HG02571 (cell line): ENCODE measurements around the gene CAPN15.
"Not testable (repeated sequence)": the region's sequence is repeated elsewhere in the genome, so short reads cannot be mapped to it uniquely, and the experiment has no call there.

Source experiments
- ATAC-seq: cut with Tn5 transposase; IDR thresholded peaks from one replicate; pipeline ENCODE4 v1.9.1; 2021; ENCODE audit warnings: mild to moderate bottlenecking, moderate library complexity; ENCODE audit not compliant: unreplicated experiment

CAPN15 gene

DNA sequence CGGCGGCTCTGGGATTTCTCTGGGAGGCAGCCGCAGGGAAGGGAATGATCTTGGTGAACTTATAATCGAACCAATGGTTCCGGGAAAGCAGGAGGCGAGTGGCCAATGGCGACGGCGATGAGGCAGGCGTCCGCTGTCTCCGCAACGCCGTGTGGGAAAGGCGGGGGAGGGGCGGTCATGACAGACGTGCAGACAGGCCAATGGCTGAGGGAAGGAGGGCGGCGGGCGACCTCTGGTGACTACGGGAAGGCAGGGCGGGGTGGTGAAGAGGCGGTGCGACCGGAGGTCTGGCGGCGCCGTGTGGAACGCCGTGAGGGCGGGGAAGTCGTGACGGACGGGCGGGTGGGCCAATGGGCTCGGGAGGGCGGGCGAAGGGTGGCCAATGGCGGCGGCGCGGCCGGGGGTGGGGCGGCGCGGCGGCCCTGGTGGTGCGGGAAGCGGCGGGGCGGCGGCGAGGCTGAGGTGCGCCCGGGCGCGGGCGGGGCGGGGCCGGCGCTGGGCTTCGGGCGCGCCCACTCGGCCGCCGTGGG lies 62.2 kb downstream of the CAPN15 start, which contains the start of gene RAB40C:
Gene RAB40C (plus strand): TSS at position 409 of the 530 bp plus-strand sequence. CDS start 226 bp downstream, outside the sequence.
- ATAC-seq, result peak; percentile 69

- ATAC-seq, result no peak
These were observed 62.8 kb downstream of the CAPN15 start for GRCh38 chr16:590188-590814.

DNA sequence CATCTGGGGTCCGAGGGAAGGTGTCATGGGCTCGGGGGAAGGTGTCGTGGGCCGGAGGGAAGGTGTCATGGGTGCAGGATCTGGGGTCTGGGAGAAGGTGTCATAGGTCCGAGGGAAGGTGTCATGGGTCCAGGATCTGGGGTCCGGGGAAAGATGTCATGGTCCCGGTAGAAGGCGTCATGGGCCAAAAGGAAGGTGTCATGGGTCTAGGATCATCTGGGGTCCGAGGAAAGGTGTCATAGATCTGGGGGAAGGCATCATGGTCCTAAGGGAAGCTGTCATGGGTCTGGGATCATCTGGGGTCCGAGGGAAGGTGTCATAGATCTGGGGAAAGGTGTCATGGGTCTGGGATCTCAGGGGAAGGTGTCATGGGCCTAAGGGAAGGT lies 63.3 kb downstream of the CAPN15 start:
- no peak for ATAC-seq

DNA sequence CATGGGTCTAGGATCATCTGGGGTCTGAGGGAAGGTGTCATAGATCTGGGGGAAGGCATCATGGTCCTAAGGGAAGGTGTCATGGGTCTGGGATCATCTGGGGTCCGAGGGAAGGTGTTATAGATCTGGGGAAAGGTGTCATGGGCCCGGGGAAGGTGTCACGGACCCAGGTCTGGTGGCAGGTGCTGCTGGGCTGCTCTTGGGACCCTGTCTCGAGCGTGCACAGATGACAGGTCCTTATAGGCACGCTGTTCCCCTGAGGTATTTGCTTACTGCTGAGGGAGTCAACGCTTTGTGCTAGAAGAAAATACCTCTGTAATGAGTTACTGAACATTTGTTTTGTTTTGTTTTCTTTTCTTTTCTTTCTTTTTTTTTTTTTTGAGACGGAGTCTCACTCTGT lies 63.7 kb downstream of the CAPN15 start:
- no peak for ATAC-seq

GRCh38 chr16:591892-592517 lies 64.5 kb downstream of the CAPN15 start:
- no peak for ATAC-seq

- ATAC-seq, result no peak
These were observed 65.2 kb downstream of the CAPN15 start for GRCh38 chr16:592518-593306.

GRCh38 chr16:593406-593805 lies 65.9 kb downstream of the CAPN15 start:
- ATAC-seq, result no peak

DNA sequence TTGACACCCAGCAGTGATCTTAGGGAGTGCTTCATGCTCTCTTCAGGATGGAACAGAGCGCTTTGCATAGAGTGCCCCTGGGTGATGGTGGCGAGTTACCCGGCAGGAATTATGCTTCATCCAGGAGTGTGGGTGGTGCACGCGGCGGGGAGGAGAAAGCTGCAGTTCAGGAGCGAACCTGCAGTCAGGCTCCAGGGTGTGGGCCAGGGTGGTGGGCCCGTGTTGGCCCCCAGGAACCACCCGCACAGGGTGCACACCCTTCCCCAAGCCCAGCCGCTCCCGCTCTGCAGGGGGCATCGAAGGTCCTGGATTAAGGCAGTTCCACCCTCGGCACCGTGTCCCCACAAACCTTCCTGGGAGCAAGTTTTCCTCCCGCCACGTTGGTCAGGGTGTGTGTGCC lies 66.3 kb downstream of the CAPN15 start:
- ATAC-seq, result no peak

DNA sequence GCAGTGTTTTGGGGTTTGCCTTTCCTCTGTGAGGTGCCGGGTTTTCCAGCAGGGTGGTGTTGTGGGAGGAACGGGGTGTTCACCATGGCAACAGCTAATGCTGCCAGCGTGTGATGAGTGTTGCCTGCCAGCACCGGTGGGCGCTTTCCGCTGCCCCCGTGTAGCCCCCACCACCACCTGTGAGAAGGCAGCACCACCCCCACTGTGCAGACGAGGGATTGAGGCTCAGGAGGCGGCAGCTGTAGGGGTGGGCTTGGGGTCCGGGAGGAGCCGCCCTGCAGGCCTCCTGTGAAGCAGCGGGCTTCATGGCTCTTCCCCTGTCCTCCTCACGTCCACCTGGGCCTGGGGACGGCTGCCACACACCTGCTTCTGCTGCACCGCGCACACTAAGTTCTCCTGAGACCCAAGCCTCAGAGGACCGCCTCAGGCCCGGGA lies 67.6 kb downstream of the CAPN15 start:
- ATAC-seq, result no peak

DNA sequence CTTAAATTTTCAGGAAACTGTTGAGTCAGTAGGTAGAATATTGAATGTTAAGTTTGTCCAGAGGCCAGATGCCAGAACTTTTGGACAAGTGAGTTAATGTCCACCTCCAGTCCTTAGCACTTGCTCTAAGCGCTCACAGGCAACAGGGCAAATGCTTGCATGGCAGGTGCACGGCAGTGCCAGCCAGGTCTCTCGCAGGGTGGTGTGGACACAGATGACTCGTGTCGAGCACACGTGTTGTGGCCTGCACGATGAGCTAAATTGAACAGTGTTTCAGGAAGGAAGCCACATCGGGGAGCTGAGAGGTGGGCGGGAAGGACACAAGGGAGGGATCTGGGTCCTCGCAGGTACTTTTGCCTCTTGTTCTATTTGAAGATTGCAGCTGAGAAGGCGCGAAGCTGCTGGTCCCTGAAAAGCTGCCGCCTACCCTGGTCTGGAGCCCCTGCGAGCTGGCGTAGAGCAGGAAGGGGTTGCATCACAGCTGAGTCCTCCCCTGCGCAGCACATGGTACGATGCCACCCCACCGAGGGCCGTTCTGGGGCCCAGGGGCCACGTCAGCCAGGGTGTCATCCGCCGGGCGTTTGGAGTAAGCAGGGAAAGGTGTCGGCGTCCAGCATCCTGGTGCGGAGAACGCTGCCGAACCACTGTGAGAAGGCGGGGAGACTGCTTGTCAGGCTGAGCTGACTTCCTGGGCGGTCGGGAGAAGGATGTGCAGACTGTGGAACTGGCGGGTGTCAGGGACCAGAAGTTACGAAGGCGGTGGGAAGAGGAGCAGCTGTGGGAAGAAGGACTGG lies 68.6 kb downstream of the CAPN15 start:
- no peak for ATAC-seq

GRCh38 chr16:596736-597060 lies 69.2 kb downstream of the CAPN15 start:
- ATAC-seq, result no peak

DNA sequence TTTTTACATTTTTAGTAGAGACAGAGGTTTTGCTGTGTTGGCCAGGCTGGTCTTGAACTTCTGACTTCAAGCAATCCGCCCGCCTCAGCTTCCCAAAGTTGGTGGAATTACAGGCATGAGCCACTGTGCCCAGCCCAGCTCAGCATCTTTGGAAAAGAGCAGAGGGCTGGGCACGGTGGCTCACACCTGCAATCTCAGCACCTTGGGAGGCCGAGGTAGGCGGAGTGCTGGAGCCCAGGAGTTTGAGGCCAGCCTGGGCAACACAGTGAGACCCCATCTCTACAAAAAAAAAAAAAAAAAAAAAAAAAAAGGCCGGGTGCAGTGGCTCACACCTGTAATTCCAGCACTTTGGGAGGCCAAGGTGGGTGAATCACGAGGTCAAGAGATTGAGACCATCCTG lies 70.1 kb downstream of the CAPN15 start:
- not testable (repeated sequence) for ATAC-seq

GRCh38 chr16:598823-599739 lies 71.6 kb downstream of the CAPN15 start:
- no peak for ATAC-seq

DNA sequence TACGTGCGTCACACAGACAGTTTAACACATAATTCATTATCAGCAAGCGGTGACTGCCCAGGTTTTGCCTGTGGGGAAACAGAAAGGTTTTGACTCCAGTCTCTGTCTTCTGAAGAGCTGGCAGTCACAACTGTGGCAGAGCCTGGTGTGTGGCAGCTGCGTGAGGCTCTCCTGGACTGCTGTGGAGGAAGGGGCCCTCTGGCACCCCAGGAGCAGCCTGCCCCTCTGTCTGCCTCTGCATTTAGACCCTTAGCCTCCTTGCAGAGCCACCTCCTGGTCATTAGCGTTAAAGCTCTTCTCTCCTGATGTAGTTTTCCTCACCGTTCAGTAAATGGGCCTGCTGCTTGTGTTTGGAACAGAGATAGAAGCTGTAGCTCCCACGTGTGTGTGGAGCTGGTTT lies 73.3 kb downstream of the CAPN15 start:
- ATAC-seq, result no peak

- ATAC-seq, result no peak
These were observed 76.4 kb downstream of the CAPN15 start for GRCh38 chr16:603933-604332.
